Limb (tissue), 2 donors: ENCODE results near the gene NTRK3.
"Not testable (repeated sequence)": the region's sequence is repeated elsewhere in the genome, so short reads cannot be mapped to it uniquely, and the experiment has no call there.

Source experiments
- DNase-seq, 2 donors: peaks; one replicate each; pipeline ENCODE4 v3.0.0-alpha.2; 2016; ENCODE audit errors: extremely low spot score in 2 of 2

The NTRK3 gene

GRCh38 chr15:88038261-88038660 lies 218.3 kb downstream of the NTRK3 start:
- DNase-seq: no peak

- DNase-seq: no peak
These were observed 220.2 kb downstream of the NTRK3 start for GRCh38 chr15:88036154-88036839.

- no peak for DNase-seq
These were observed 221.2 kb downstream of the NTRK3 start for GRCh38 chr15:88035381-88035780.

DNA sequence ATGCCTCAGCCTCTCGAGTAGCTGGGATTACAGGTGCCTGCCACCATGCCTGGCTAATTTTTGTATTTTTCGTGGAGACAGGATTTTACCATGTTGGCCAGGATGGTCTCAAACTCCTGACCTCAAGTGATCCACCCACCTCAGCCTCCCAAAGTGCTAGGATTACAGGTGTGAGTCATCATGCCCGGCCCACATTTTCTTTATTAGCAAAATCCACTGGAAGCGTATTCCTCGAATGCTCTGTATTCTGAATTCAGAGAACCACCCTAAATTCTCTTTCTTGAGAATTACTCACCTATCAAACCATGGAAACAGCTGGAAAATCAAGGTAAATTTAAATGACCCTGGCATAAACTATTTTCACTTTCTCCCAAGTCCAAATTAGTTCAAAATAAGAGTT lies 223.1 kb downstream of the NTRK3 start:
- not testable (repeated sequence) for DNase-seq

GRCh38 chr15:88032787-88033186 lies 223.8 kb downstream of the NTRK3 start:
- DNase-seq: no peak

DNA sequence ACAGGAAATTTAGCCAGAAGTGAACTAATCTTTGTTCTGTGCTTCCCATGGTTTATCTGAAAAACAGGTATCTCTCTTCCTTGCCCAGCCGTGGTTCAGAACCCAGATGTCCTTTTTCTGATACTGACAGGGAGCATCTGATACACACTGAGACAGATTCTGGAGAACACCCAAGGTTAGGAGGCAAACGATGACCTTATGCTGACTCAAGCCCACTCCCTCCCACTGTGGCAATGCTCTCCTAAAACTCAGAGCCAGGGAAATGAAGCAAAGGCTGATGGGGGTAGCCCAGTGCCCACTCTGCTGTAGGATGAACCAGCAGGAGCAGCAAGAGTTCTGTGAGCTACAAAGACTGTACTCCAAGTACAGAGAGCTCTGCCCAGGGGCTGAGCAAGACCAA lies 225.1 kb downstream of the NTRK3 start:
- no peak for DNase-seq

- no peak for DNase-seq
These were observed 226.8 kb downstream of the NTRK3 start for GRCh38 chr15:88029696-88030095.

DNA sequence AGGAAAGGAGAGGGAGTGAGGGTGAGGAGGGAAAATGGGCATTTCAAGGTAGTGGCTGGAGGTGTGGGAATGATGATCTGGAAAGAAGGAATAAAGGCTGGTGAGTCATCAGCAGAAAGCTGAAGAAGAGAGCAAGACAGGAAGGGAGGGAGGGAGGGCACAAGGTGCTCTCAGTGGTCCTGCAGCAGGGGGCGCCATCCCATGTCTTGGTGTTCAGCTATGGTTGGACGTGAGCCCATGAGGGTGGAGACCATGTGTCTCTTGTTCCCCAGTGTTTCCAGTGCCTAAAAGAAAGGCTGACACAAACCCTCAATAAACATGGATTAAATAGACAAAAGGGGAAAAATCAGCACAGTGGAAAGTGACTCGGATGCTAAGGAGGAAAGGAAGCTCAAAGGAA lies 228.5 kb downstream of the NTRK3 start:
- no peak for DNase-seq

GRCh38 chr15:88023914-88024313 lies 232.6 kb downstream of the NTRK3 start:
- no peak for DNase-seq

- DNase-seq: no peak
These were observed 233.8 kb downstream of the NTRK3 start for GRCh38 chr15:88022716-88023115.

DNA sequence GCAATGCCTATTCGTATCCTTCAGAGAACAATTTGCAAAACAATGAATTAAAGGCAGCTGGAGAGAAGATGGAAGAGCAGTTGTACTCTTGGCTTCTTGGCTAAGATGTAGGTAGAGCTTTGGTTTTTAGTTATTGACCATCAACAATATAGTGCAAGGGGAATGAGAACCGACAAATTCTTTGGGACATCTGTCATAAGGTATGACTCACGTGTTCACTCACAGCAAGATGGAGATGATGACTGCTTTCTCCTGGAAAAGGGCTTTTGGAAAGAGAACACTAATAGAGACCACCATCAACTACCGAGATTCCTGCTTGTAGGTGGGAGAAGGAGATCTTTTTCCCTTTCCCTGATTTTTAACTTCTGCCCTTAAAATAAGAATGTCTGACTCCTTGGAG lies 234.9 kb downstream of the NTRK3 start:
- DNase-seq: no peak

DNA sequence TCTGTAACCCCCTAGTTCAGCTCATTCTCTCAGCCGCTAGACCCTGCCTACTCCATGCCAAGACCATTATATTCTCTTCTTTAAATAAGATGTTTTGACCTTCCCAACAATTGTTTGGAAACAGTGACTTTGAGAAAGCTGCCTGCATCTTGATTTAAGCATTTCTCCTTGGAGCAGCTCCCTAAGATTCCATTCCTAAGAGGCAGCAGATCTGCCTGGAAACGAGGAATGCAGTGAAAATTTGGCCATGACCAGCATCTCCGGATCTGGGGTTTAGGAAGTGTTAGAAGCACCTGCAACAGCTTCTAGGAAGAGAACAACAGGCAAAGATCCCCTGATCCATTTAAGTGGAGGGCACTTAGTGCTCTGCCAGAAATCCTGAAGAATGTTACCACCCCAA lies 235.7 kb downstream of the NTRK3 start:
- DNase-seq: no peak

DNA sequence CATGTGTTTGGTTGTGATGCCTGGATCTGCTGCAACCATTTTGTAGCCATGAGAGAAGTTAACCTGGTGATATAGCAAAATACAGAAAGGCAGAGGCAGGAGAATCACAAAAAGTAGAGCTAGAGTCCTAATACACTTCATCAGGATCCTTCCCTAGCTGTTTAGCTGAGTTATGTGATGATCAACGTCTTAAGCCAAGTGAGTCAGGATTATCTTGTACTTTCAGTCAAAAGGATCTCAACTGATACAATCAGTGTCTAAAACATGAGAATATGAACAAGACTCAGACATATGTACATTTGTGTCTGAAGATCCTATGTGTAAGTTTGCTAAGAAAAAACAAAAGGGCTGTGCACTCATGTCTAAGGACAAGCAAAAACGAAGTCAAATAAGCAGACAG lies 236.9 kb downstream of the NTRK3 start:
- DNase-seq: no peak

GRCh38 chr15:88018869-88019641 lies 237.5 kb downstream of the NTRK3 start:
- DNase-seq: no peak

DNA sequence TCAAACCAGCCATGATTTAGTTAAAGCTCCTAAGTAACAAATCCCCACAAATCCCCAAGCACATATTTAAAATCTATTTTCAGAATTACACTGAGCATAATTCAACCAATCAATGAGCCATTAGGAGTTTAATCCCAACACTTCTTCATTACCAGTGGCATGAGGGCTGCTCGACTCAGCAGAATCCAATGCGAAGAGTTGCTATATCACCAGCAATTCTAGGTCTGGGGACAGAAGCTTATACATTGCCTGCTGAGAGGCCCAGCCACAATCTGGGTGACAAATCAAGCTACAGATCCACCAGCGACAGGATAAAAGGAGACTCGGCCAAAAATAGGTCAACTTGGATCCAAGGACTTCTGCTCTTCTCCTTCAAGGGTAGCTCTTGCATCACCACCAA lies 238.8 kb downstream of the NTRK3 start:
- DNase-seq: no peak

DNA sequence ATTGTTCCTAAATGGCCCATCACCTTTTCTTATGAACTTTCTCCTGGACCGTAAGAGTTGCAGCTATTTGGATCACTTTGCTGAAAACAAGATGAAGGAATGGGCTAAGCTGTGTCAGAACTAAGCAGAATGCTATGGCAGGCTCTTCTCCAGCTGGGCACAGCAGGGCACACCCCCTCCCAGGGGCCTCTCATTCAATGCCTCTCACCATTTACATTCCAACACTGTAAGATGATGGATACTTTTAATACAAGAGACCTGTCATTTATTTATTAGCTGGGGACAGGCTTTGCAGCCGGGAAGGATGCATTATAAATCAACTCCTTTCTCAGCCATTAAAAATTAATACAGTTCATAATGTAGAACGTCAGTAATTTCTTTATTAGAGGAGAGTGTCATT lies 240.1 kb downstream of the NTRK3 start:
- DNase-seq: no peak

DNA sequence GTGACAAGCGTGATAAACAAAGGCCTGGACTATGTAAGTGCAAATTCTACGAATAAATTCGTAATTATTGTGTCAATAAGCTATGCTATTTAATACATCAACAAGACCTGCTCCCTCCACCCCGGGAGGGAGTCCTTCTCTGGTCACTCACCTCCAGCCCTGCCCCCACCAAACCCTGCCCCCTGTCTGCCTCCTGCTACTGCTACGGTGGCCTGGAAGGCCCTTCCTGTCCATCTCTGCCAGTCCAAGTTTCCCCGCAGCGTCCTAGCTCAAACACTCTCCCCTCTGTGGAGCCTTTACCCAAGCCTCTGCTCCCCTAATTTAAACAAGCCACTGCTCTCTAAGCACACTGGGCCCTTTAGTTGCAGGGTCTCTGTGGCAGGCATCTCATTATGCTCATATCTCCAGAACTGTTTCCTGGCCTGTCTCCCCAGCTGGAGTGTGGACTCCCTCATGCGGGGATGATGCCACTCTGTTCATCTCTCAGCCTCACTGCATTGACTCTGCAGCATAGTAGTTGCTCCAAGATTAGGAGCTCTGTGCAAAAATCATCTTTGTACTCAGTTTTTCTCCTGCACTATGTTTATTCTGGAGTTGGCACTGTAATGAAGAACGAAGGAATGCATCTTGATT lies 241.2 kb downstream of the NTRK3 start:
- no peak for DNase-seq

- no peak for DNase-seq
These were observed 241.9 kb downstream of the NTRK3 start for GRCh38 chr15:88014454-88015160.

- no peak for DNase-seq
These were observed 243.4 kb downstream of the NTRK3 start for GRCh38 chr15:88013111-88013510.

- no peak for DNase-seq
These were observed 243.9 kb downstream of the NTRK3 start for GRCh38 chr15:88012688-88013087.

DNA sequence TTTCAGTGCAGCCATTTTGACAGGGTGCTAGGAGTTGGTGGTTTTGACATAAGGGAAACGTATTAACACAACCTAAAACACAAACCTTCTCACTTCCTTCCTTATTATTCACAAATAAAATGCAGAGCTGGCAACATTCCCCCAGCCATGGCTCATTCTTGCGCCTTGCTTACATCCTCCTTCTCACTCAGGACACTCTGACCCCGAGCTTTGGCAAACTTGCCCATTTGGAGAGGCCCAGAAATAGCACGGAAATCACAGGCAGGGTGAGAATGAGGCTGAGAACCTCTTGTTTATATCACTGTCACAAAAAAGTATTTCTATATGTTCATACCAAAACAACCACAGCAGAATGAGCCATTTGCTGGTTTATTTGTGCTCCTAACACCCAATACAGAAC lies 244.3 kb downstream of the NTRK3 start:
- DNase-seq: no peak

GRCh38 chr15:88011533-88011932 lies 245.0 kb downstream of the NTRK3 start:
- no peak for DNase-seq
